Colonic mucosa (tissue), 4 donors: ENCODE results near the gene TBC1D19. TPM values are rescaled to one million over a fixed set of nuclear protein-coding genes. Genes with fewer than 3 reads are reported as not detected.

Experiments used
- DNase-seq: peaks from one replicate; pipeline ENCODE4 v3.0.0-alpha.2; 2020
- H3K27ac ChIP-seq: fragments of 200-600 bp; one replicate; pipeline ENCODE4 v1.8.0; 2021
- H3K27me3 ChIP-seq: fragments of 200-600 bp; one replicate; pipeline ENCODE4 v1.8.0; 2021
- H3K36me3 ChIP-seq: fragments of 200-600 bp; one replicate; pipeline ENCODE4 v1.8.0; 2021
- H3K4me1 ChIP-seq: fragments of 200-600 bp; one replicate; pipeline ENCODE4 v1.8.0; 2021; ENCODE audit warnings: mild to moderate bottlenecking
- H3K4me3 ChIP-seq: fragments of 200-600 bp; one replicate; pipeline ENCODE4 v1.8.0; 2021
- H3K9ac ChIP-seq, 2 donors: one replicate each; pipeline ENCODE4 v1.7.0; 2013; ENCODE audit warnings: control low read depth in 2 of 2, low read depth in 2 of 2, low read length in 2 of 2
- H3K9me3 ChIP-seq: fragments of 200-600 bp; one replicate; pipeline ENCODE4 v1.8.0; 2021
- intact Hi-C: fragments of 100-400 bp; cut with DNase I; formaldehyde crosslinking; loops from one replicate; pipeline ENCODE4 v1.14.1; 2022
- total RNA-seq, 2 donors: library from RNA; stranded (reverse); fragmentation: NEBNext Ultra II Directional in 1 of 2; extraction: Animal tissue kit (Norgen Biotek cat#: 25700) in 1 of 2; gene quantifications; one replicate each; pipeline ENCODE4 v1.2.1, GENCODE V29; 2021
- TF ChIP-seq, protein P1 (sequence below): fragments of 200-600 bp; IDR thresholded peaks from one replicate; pipeline ENCODE4 v1.8.0; 2022; ENCODE audit warnings: antibody characterized with exemption, mild to moderate bottlenecking
- donor health status: healthy.
- donor health status: DM: no; HTN: no; CAD: no.
- donor health status: DM: no; HTN: no; CAD: no.

TBC1D19 gene
- total RNA-seq, 2 donors from 2014 or later = 2.6 to 4.0 TPM

DNA sequence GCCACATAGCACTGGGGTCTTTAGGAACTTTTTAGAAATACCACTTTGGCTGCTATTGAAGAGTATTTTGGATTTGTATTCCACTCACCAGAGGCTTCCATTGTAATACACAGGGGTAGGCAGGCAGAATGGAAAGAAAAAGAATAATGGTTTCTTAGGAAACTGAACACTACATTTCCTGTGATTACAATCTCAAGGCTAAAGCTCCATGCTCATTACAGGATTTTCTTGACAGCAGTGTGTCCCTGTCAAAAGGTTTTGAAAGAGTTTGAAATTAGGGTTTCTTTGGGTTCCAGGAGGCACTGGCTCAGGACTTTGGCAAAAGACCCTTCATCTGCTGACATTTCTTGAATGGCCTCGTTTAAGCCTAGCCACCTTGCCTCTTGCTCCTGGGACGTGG lies 201.9 kb downstream of the TBC1D19 start:
- no peak for DNase-seq
- Histone ChIP-seq H3K4me1 (no peaks in the 10 kb centered on the region), H3K4me3 (no peak overlapping the region), H3K9me3 (no peaks in the 10 kb centered on the region), H3K9ac (no peak overlapping the region), H3K36me3 (no peaks in the 10 kb centered on the region), H3K27me3 (no peaks in the 10 kb centered on the region), H3K27ac (no peak overlapping the region)
- intact Hi-C loops = no loop called here
- TF ChIP-seq, protein P1, sequence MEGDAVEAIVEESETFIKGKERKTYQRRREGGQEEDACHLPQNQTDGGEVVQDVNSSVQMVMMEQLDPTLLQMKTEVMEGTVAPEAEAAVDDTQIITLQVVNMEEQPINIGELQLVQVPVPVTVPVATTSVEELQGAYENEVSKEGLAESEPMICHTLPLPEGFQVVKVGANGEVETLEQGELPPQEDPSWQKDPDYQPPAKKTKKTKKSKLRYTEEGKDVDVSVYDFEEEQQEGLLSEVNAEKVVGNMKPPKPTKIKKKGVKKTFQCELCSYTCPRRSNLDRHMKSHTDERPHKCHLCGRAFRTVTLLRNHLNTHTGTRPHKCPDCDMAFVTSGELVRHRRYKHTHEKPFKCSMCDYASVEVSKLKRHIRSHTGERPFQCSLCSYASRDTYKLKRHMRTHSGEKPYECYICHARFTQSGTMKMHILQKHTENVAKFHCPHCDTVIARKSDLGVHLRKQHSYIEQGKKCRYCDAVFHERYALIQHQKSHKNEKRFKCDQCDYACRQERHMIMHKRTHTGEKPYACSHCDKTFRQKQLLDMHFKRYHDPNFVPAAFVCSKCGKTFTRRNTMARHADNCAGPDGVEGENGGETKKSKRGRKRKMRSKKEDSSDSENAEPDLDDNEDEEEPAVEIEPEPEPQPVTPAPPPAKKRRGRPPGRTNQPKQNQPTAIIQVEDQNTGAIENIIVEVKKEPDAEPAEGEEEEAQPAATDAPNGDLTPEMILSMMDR = no peak

DNA sequence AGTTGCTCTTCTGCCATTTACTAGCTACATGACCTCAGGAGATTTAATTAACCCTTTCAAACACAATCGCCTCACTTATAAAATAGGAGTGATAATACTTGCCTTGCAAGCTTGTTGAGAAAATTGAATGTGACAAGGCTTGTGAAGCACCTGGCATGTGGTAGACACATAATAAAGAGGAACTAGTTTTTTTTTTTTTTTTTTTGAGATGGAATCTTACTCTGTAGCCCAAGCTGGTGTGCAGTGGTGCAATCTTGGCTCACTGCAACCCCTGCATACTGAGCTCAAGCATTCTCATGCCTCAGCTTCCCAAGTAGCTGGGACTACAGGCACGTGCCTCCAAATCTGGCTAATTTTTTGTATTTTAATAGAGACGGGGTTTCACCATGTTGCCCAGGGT lies 203.0 kb downstream of the TBC1D19 start:
- no peaks in the 10 kb centered on the region for H3K4me1 ChIP-seq
- intact Hi-C loops = no loop called here
- no peaks in the 10 kb centered on the region for H3K36me3 ChIP-seq
- no peaks in the 10 kb centered on the region for H3K27me3 ChIP-seq
- no peak overlapping the region for H3K4me3 ChIP-seq
- TF ChIP-seq, protein P1 = no peak
- DNase-seq = no peak
- H3K9me3 ChIP-seq = no peaks in the 10 kb centered on the region
- H3K9ac ChIP-seq = no peak overlapping the region
- H3K27ac ChIP-seq = no peak overlapping the region

DNA sequence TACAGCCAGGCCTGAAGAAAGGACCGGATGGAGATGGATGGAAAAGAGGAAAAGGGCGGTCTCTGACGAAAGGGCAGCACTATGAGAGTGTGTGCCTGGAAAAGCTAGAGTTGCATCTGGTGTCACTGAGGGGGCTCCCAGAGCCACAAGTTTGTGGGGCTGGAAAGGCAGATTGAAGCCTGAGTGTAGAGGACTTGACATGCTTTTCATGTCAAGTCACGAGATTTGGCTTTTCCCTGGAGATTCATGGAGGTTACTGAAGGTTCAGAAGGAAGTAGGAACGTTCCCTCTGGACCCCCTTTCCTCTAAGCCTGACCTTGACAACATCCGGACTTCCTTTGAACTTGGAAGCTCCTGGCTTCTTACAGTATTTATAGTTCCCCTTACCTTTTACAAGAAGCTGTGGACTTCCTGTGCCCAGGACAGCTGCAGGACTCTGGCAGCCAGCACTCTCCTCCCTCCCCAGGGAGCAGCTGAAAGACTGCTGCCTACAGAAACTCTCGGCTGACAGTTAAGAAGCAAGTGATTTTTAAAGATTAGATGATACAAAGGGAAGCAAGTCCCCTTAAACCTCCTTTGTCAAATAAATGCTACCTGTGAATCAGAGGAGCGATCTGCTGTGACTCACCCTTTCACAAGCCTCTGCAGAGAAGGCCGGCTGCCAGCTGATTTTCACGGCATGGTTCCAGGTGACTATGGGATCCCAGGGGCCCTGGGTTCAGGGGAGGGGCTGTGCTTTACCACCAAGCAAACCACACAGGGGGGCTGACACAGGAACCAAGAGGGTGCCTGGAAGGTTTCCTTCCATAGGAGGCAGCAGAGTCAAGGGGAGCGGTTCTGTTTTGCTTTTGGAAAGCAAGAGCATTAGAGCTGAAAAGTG lies 203.8 kb downstream of the TBC1D19 start:
- intact Hi-C loops = no loop called here
- Histone ChIP-seq H3K27ac (peak overlapping the region; percentile 60), H3K4me1 (no peaks in the 10 kb centered on the region), H3K36me3 (no peaks in the 10 kb centered on the region), H3K27me3 (no peaks in the 10 kb centered on the region), H3K9me3 (no peaks in the 10 kb centered on the region), H3K9ac (peak overlapping the region in 1 of 2 donors; percentile 32), H3K4me3 (no peak overlapping the region)
- TF ChIP-seq, protein P1 = peak; percentile 12
- peak; percentile 57 for DNase-seq

DNA sequence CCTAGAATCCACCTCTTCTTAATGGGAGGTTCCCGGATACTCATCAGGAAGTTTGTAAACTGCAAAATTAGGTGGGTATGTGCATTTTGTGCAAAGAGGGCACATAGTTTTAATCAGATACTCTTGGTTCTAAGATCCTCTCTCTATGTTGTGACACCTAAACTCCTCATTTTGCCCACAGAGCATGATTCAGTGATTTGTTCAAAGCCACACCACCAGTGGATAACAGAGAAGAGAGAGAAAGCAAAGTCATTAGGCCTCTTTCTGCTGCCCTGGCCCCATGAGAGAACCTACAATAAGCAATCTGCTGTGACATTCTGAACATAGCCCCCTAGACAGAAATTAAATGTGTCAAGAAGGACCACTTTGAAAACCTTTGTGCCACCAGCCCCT lies 204.5 kb downstream of the TBC1D19 start:
- peak overlapping the region; percentile 60 for H3K27ac ChIP-seq

DNA sequence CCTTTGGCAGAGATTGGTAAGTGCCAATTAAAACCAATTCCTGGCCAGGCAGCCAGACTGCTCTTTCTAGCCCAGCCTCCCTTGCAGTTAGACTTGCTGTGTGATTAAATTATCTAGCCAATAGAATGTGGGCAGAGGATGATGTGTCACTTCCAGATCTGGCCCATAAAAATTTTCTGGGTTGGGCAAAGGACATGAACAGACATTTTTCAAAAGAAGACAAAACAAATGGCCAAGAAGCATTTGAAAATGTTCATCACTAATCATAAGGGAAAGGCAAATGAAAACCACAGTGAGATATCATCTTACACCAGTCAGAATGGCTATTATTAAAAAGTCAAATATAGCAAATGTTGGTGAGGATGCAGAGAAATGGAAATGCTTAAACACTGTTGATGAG lies 205.3 kb downstream of the TBC1D19 start:
- H3K27ac ChIP-seq = no peak overlapping the region
- H3K36me3 ChIP-seq = no peaks in the 10 kb centered on the region
- no peaks in the 10 kb centered on the region for H3K4me1 ChIP-seq
- TF ChIP-seq, protein P1 = no peak
- no peak overlapping the region for H3K9ac ChIP-seq
- no peaks in the 10 kb centered on the region for H3K9me3 ChIP-seq
- intact Hi-C loops = no loop called here
- DNase-seq = no peak
- H3K27me3 ChIP-seq = no peaks in the 10 kb centered on the region
- H3K4me3 ChIP-seq = no peak overlapping the region

More for the DNA sequence above, 204.5 kb downstream of the TBC1D19 start:
- peak overlapping the region in 1 of 2 donors; percentile 32 for H3K9ac ChIP-seq
- H3K9me3 ChIP-seq = no peaks in the 10 kb centered on the region
- DNase-seq = no peak
- no peaks in the 10 kb centered on the region for H3K27me3 ChIP-seq
- TF ChIP-seq, protein P1 = no peak
- no peaks in the 10 kb centered on the region for H3K4me1 ChIP-seq
- H3K36me3 ChIP-seq = no peaks in the 10 kb centered on the region
- intact Hi-C loops = no loop called here
- H3K4me3 ChIP-seq = no peak overlapping the region
